Hepatocyte (in vitro differentiated cells): ENCODE results near the gene NR3C2. TPM values are rescaled to one million over a fixed set of nuclear protein-coding genes. Genes with fewer than 3 reads are reported as not detected.

Source experiments
- DNase-seq: peaks from one replicate; pipeline ENCODE4 v3.0.0-alpha.2; 2016; ENCODE audit warnings: low spot score
- H2AFZ ChIP-seq: fragments of 200-600 bp; sonication (generic); 2 replicates; pipeline ENCODE4 v1.6.0; 2016; ENCODE audit warnings: antibody characterized with exemption, mild to moderate bottlenecking
- H3K27ac ChIP-seq: fragments of 200-600 bp; sonication (generic); 2 replicates; pipeline ENCODE4 v1.5.1; 2016; ENCODE audit warnings: mild to moderate bottlenecking
- H3K27me3 ChIP-seq: fragments of 200-600 bp; sonication (generic); 2 replicates; pipeline ENCODE4 v1.6.1; 2016
- H3K36me3 ChIP-seq: fragments of 200-600 bp; sonication (generic); replicated peaks from 2 replicates; pipeline ENCODE4 v1.5.1; 2016; ENCODE audit warnings: low read depth; ENCODE audit not compliant: insufficient read depth
- H3K4me1 ChIP-seq: fragments of 200-600 bp; sonication (generic); 2 replicates; pipeline ENCODE4 v1.5.1; 2016; ENCODE audit warnings: mild to moderate bottlenecking, moderate library complexity; ENCODE audit not compliant: insufficient read depth
- H3K4me2 ChIP-seq: fragments of 200-600 bp; sonication (generic); 2 replicates; pipeline ENCODE4 v1.6.0; 2016
- H3K4me3 ChIP-seq: fragments of 200-600 bp; sonication (generic); 2 replicates; pipeline ENCODE4 v1.5.1; 2016; ENCODE audit warnings: mild to moderate bottlenecking
- H3K79me2 ChIP-seq: fragments of 200-600 bp; sonication (generic); 2 replicates; pipeline ENCODE4 v1.6.0; 2017; ENCODE audit warnings: mild to moderate bottlenecking
- H3K9me2 ChIP-seq: fragments of 200-600 bp; sonication (generic); replicated peaks from 2 replicates; pipeline ENCODE4 v1.6.0; 2017; ENCODE audit warnings: mild to moderate bottlenecking; ENCODE audit not compliant: insufficient read depth
- H3K9me3 ChIP-seq: fragments of 200-600 bp; sonication (generic); 2 replicates; pipeline ENCODE4 v1.5.1; 2016; ENCODE audit warnings: low read depth, mild to moderate bottlenecking
- H4K20me1 ChIP-seq: fragments of 200-600 bp; sonication (generic); 2 replicates; pipeline ENCODE4 v1.6.0; 2016; ENCODE audit warnings: mild to moderate bottlenecking; ENCODE audit not compliant: insufficient read depth, poor library complexity, severe bottlenecking
- EZH2 ChIP-seq: fragments of 200-600 bp; sonication (generic); IDR thresholded peaks from 2 replicates; pipeline ENCODE4 v1.6.1; 2016; ENCODE audit warnings: antibody characterized with exemption, mild to moderate bottlenecking, borderline replicate concordance
- EZH2phosphoT487 ChIP-seq: fragments of 200-600 bp; sonication (generic); IDR thresholded peaks from one replicate; pipeline ENCODE4 v1.6.1; 2018; ENCODE audit warnings: antibody characterized with exemption, mild to moderate bottlenecking, low read depth, moderate library complexity; ENCODE audit not compliant: unreplicated experiment, severe bottlenecking
- WGBS: methylation state at CpG from one replicate; pipeline ENCODE4 v1.1.6; 2016; ENCODE audit warnings: low lambda C conversion rate; ENCODE audit errors: missing lambda C conversion rate; 5-methylcytosine and 5-hydroxymethylcytosine counted together
- polyA plus RNA-seq: library from polyadenylated mRNA; unstranded; fragments of >200 nt; fragmentation: Nextera tagmentation; extraction: Ambion mirVana; gene quantifications from 2 replicates; pipeline ENCODE4 v1.2.1, GENCODE V29; 2016
- total RNA-seq: library from RNA; depleted of rRNA; stranded (reverse); fragments of >200 nt; gene quantifications from 2 replicates; pipeline ENCODE4 v1.2.3, GENCODE V29; 2014
- TF ChIP-seq, protein P1 (sequence below): fragments of 200-600 bp; sonication (generic); IDR thresholded peaks from 2 replicates; pipeline ENCODE4 v1.5.1; 2016; ENCODE audit warnings: antibody characterized with exemption, mild to moderate bottlenecking; ENCODE audit not compliant: poor library complexity

NR3C2 gene
- total and polyA plus RNA-seq, 2 experiments from 2014 or later, result 2.3 to 7.1 TPM

DNA sequence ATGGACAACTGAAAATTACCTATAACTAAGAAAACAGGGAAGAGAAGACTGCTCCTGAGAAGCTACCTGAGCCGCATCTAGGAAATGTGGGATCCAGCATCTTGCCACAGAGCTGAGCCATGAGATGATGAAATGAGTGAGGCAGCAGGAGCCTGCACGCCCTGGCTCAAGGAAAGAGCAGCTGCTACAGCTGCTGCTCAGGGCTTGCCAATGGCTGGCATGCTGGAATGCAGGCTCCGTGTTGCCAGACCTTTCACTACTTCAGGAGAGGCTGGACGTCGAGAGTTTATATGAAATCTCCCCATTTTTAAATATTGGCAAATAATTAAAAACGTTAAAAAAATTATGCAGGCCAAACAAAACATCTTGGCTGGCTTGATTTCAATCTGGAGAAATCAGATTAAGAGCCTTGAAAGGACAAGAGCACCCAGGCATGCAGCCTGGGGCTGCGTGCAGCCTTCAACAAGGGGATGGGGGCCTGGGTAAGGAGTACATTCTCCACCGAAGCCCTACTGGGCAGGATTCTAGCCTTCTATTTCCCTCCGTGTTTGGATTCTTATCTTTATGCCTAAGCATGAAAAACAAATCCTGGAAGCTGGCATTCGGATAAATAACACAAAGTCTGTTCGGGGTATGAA, 227.6 kb downstream of the NR3C2 start:
- Histone ChIP-seq H3K4me2 (no peak overlapping the region), H3K9me3 (no peaks in the 10 kb centered on the region), H4K20me1 (no peaks in the 10 kb centered on the region), H2AFZ (no peak overlapping the region), H3K4me1 (peaks cover 16% of the 10 kb centered on the region), H3K27me3 (no peaks in the 10 kb centered on the region), H3K79me2 (no peaks in the 10 kb centered on the region), H3K4me3 (no peak overlapping the region), H3K27ac (no peak overlapping the region), H3K36me3 (no peaks in the 10 kb centered on the region), H3K9me2 (no peaks in the 10 kb centered on the region)
- WGBS, result 74% methylated on average over 11 of the region's 11 CpGs
- DNase-seq, result no peak
- TF ChIP-seq EZH2, result no peak
- TF ChIP-seq, protein P1, sequence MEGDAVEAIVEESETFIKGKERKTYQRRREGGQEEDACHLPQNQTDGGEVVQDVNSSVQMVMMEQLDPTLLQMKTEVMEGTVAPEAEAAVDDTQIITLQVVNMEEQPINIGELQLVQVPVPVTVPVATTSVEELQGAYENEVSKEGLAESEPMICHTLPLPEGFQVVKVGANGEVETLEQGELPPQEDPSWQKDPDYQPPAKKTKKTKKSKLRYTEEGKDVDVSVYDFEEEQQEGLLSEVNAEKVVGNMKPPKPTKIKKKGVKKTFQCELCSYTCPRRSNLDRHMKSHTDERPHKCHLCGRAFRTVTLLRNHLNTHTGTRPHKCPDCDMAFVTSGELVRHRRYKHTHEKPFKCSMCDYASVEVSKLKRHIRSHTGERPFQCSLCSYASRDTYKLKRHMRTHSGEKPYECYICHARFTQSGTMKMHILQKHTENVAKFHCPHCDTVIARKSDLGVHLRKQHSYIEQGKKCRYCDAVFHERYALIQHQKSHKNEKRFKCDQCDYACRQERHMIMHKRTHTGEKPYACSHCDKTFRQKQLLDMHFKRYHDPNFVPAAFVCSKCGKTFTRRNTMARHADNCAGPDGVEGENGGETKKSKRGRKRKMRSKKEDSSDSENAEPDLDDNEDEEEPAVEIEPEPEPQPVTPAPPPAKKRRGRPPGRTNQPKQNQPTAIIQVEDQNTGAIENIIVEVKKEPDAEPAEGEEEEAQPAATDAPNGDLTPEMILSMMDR, result no peak
- TF ChIP-seq EZH2phosphoT487, result no peak

DNA sequence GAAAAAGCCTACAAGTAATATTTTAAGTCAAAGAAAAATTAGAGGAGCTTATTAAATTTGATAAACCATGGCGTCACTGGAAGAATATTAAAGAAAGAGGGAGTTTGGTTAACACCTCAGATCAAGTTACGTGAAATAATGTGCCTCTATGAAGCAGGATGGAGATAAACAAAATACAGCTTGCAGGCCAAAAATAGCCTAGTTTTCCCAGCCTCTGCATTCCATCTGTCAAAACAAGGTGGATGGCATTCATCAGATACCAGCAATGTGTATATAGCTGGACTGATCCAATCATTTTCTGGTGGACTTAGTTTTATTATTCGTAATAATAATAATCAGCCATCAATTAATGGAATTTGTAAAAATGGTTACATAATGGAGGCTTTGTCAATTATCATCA, 230.7 kb downstream of the NR3C2 start:
- no peaks in the 10 kb centered on the region for H3K79me2 ChIP-seq
- H3K36me3 ChIP-seq, result no peaks in the 10 kb centered on the region
- peaks cover 16% of the 10 kb centered on the region for H3K4me1 ChIP-seq
- H3K27me3 ChIP-seq, result no peaks in the 10 kb centered on the region
- H2AFZ ChIP-seq, result no peak overlapping the region
- no peaks in the 10 kb centered on the region for H3K9me2 ChIP-seq
- no peak overlapping the region for H3K4me2 ChIP-seq
- H3K27ac ChIP-seq, result no peak overlapping the region
- H3K9me3 ChIP-seq, result no peaks in the 10 kb centered on the region
- no peaks in the 10 kb centered on the region for H4K20me1 ChIP-seq
- no peak for DNase-seq
- TF ChIP-seq EZH2, result no peak
- WGBS, result 40% methylated on average over 3 of the region's 3 CpGs
- H3K4me3 ChIP-seq, result no peak overlapping the region

DNA sequence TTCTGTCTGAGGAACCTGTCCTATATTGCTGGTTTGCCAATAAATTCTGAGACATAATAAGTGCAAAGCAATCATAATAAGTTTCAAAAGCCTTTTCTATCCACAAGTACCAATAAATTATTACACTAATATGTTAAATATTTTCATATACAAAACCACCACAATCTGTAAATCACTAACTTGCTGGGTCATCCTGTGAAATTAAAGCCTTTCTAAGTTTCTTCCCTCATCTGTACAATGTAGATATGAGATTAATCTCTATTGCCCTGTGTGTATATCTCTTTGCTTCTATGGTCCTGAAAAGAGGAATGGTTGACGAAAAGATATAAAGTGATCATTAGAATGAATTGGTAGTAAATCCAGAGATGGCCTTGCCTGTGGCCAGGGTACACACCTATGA, 231.6 kb downstream of the NR3C2 start:
- TF ChIP-seq, protein P1, result no peak
- TF ChIP-seq EZH2phosphoT487 (no peak), EZH2 (no peak)
- DNase-seq, result no peak
- H3K27me3 ChIP-seq, result no peaks in the 10 kb centered on the region
- no peaks in the 10 kb centered on the region for H3K79me2 ChIP-seq
- H3K4me3 ChIP-seq, result no peak overlapping the region
- no peaks in the 10 kb centered on the region for H3K36me3 ChIP-seq
- H2AFZ ChIP-seq, result no peak overlapping the region
- no peak overlapping the region for H3K4me2 ChIP-seq
- no peaks in the 10 kb centered on the region for H3K9me3 ChIP-seq
- H4K20me1 ChIP-seq, result no peaks in the 10 kb centered on the region
- H3K27ac ChIP-seq, result no peak overlapping the region
- no peaks in the 10 kb centered on the region for H3K9me2 ChIP-seq
- 66% methylated on average over 1 of the region's 1 CpG for WGBS
- H3K4me1 ChIP-seq, result peaks cover 16% of the 10 kb centered on the region

DNA sequence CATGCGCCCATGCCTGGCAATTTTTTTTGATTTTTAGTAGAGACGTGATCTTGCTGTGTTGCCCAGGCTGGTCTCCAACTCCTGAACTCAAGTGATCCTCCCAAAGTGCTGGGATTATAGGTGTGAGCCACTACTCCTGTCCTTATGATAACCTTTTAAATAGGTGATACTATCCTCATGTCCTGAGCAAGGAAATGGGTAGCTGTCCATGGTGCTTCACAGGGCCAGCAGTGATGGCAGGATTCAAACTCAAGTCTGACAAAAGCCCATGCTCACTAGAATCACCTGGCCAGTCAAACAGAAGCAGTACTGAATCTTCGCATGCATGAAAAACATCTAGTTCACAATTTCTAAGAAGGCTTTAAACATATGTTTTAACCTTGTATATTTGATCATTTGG, 235.1 kb downstream of the NR3C2 start:
- Histone ChIP-seq H3K4me3 (no peak overlapping the region), H3K27ac (no peak overlapping the region), H3K9me2 (no peaks in the 10 kb centered on the region), H3K4me2 (no peak overlapping the region), H2AFZ (no peak overlapping the region), H3K36me3 (no peaks in the 10 kb centered on the region), H4K20me1 (no peaks in the 10 kb centered on the region), H3K9me3 (no peaks in the 10 kb centered on the region), H3K27me3 (no peaks in the 10 kb centered on the region), H3K4me1 (peaks cover 12% of the 10 kb centered on the region), H3K79me2 (no peaks in the 10 kb centered on the region)
- no peak for DNase-seq
- TF ChIP-seq, protein P1, result no peak
- TF ChIP-seq EZH2phosphoT487 (no peak), EZH2 (no peak)
- WGBS, result 100% methylated on average over 3 of the region's 3 CpGs
